GM19025 (cell line): Measurements from ENCODE around the gene ICE1.
A peak's percentile ranks its signal among the peaks of the same experiment; 100 is the strongest.
"Not testable (repeated sequence)": the region's sequence is repeated elsewhere in the genome, so short reads cannot be mapped to it uniquely, and the experiment has no call there.

ENCODE experiments used
- ATAC-seq: cut with Tn5 transposase; IDR thresholded peaks from one replicate; pipeline ENCODE4 v1.9.1; 2021; ENCODE audit warnings: mild to moderate bottlenecking, low read depth, moderate library complexity; ENCODE audit not compliant: unreplicated experiment

Gene ICE1

GRCh38 chr5:5395093-5395492, 27.4 kb upstream of the ICE1 start:
- not testable (repeated sequence) for ATAC-seq

DNA sequence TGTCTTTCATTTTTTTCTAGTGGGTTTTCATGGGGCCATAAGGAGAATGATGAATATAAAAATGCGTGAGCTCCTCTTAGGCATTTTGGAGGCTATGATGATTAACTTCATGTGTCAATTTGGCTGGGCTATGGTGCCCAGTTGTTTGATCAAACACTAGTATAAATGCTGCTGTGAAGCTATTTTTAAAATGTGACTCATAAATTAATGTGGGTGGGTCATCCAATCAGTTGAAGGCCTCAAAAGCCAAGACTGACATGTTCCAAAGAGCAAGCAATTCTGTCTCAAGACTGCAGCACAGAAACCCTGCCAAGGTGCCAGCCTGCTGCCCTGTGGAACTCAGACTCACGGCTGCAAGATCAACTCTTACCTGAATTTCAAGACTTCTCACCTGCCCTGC, 24.4 kb upstream of the ICE1 start:
- no peak for ATAC-seq

GRCh38 chr5:5401095-5401494, 21.4 kb upstream of the ICE1 start:
- ATAC-seq = no peak

DNA sequence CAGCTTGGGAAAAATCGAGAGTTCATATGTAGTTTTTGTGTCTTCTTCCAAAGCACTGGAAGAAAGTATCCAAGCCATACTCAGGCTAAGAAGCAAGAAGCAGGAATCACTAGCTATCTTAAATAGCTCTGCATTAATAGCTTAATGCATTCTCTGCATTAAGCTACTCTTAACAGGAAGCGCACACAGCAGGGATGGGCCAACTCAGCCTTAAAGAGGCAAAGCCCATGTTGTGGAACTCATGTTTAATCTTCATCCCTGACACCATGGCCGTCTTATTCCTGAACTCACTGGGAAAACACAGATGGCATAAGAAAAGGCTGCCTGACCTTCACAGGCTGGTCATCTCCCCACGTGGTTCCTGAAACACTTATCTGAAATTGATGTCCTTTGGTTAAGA, 18.7 kb upstream of the ICE1 start:
- ATAC-seq = no peak

DNA sequence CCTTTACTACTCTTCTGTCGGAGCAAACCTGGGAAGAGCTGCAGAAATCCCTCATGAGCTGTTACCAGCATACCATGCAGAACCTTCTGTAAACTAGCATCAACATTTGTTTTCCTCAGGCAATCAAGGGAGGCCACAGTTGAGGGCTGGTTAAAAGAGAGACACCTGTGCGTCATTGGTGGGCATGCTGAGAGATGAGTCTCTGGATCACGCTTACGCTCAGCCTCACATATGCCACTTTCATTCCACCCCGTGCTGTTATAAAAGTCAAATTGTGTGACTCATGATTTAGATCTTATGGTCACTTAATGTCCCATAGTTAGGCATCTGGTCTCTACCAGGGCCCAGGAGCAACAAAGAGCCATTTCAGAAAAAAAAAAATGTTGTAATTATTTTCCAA, 18.1 kb upstream of the ICE1 start:
- ATAC-seq = no peak

DNA sequence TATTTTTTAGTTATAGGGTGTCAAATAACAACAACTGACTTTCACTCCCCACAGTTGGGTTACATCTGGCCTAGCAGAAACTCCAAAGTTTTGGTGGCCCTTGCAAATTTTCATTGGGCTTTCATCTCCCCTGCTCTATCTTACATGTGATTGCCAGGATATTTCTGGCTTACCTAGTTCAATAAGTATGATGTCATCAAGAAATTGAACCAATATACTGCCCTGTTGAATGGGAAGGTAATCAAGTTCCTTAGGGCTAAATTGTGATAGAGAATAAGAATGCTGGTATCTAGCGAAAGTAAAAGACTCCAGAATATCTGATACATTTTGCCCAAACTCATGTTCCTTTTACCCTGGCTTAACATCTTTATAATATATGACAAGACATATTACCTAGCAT, 17.0 kb upstream of the ICE1 start:
- no peak for ATAC-seq

DNA sequence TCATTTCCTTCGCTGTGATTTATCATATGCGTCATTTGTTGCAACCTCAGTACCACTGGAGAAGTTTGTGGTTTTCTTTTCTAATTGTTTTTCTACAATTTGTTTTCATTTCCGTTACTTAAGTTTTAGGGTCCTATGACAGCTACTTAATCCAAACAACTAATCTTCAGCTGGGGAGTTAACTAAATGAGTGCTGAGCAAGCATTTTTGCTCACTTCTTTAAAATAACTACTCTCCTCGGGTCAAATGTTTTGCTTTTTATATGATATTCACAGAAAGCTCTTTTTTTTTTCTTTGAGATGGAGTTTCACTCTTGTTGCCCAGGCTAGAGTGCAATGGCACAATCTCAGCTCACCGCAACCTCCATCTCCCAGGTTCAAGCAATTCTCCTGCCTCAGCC, 14.6 kb upstream of the ICE1 start:
- ATAC-seq = no peak

DNA sequence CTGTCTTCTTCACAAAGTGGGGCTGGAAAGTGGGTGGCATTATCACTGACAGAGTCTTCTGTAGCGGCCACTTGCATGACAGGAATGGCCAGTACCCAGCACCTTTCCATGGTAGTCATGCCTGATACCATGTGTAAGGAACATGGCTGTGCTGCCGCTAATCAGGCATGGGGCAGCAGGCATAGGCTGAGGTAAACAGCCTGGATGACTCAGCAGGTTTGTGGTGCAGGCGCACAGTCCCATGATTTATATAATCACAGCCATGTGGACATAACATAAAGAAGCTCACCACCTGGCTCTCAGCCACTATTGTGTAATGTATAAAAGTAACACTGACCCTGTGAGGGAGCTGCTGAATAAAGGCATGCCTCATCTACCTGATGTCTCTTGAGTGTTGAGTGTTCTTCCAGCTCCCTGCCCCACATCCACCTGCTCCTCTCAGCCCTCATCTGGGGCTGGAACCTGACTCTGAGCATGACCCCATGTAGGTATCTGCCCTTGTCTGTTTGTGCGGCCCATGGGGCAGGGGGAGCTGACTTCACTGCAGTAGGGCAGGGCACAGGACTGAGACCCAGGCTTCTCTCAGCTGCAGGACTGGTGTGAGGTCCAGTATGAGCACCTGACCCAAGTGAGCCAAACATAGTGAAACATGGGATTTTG, 13.2 kb upstream of the ICE1 start:
- ATAC-seq = no peak

DNA sequence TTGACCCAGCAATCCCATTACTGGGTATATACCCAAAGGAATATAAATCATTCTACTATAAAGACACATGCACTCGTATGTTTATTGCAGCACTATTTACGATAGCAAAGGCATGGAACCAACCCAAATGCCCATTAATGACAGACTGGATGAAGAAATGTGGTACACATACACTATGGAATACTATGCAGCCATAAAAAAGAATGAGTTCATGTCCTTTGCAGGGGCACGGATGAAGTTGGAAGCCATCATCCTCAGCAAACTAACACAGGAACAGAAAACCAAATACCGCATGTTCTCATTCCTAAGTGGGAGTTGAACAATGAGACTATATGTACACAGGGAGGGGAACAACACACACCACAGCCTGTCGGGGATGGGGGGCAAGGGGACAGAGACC, 8.6 kb upstream of the ICE1 start:
- ATAC-seq = not testable (repeated sequence)

DNA sequence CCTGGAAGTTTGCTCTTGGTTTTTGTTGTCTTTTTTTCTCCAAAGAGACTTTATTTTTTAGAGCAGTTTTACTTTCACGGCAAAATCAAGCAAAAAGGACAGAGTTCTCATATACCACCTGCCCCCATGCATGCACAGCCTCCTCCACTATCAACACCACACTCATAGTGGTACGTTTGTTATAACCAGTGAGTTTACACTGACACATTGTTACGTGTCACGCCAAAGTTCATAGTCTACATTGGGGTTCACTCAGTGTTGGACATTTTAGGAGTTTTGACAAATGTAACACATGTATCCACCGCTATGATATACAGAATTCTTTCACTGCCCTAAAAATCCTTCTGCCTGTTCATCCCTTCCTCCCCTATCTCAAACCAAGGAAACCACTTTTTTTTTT, 7.5 kb upstream of the ICE1 start:
- ATAC-seq = no peak

GRCh38 chr5:5416733-5417132, 5.7 kb upstream of the ICE1 start:
- no peak for ATAC-seq

GRCh38 chr5:5418006-5418405, 4.5 kb upstream of the ICE1 start:
- no peak for ATAC-seq

DNA sequence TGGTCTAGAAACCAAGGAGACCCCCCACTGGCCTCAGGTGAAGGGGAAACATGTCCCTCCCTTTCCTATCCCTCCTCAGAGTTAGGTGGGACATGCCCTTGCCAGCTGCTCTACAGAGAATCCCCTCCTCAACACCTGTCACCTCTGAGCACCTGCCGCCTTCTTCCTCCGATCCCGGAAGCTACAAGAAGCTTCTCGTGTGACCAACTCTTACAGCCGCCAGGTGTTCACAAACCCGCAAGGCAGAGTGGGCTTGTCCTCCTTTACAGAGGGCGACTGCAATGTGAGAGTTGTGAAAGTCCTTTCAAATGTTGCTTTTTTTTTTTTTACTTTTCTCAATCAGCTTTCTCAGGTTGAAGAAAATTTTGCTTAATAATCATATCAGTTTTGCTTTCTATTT, 3.7 kb upstream of the ICE1 start:
- ATAC-seq = no peak

DNA sequence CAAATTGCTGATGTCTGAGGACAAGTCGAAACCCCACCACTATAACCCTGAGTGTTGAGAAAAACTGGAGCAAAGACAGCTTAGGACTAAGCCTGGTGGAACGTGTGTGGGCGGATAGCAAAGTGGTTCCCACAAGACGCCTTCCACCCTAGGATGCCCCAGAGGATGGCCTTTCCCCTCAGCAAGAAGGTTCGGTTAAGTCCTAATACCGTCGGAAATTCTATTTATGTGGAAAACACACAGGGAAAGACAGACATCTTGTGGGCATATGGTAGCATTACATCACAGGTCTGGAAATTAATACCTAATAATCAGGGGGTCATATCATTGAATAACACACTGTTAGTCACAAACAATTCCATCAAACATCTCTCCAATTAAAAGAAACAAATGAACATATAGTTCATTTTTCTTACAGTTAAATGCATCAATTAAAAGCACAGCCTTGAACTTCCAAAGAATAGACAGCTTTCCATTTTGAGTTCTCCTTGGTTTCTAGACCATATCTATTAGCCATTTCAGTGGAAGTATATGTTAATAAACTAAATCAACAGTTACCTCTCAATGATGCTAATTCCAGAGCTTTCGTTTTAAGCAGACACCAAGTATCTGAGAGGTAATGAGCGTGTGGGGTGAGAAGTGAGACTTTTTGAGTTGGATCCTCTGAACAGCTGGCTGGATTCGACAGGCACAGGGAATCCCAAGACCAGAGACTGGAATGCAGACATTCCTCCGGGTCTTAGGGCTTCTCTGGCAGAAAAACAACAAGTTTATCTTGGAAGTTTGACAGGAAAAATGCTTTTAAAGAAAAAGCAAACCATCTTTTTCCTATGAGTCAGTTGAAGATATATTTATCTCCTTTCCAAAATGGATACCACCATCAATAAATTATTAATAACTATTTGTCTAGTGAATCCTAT, 2.9 kb upstream of the ICE1 start:
- no peak for ATAC-seq

GRCh38 chr5:5420251-5420650, 2.2 kb upstream of the ICE1 start:
- ATAC-seq = no peak

GRCh38 chr5:5421149-5421960, 1.1 kb upstream of the ICE1 start:
- ATAC-seq = no peak

DNA sequence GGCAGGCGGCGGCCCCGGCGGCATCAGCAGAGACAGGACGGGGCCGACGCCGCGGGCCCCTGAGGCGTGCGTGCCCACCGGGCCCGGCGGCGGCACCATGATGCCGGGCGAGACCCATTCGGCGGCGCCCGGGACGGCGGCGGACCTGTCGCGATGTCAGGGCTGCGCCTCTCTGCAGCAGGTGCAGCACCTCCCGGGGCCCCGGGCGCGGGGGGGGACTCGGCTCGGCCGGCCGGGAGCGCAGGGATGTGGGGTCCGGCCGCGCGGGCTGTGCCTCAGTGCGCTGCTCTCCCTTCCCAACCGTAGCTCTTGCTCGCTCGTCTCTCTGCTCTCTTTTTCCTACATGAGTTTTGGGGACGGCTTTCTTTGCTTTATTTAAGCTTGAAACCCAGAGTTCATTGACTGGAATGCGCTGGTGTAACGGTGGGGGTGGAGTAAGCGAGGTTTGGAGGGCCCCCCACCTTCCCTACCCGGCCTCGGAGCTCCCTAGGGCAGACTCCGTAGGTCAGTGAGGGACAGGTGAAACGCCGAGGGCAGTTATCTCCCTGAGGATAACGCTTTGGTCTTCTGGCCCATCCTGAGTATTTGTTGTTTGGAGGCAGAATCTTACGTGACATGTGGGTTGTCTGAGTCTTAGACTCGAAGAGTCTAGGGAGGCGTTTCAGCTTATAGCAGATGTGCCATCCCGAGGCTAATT, 490 bp downstream of the ICE1 start:
- peak; percentile 14 for ATAC-seq

GRCh38 chr5:5423586-5423985, 1.1 kb downstream of the ICE1 start:
- no peak for ATAC-seq

GRCh38 chr5:5424736-5425135, 2.3 kb downstream of the ICE1 start:
- no peak for ATAC-seq

DNA sequence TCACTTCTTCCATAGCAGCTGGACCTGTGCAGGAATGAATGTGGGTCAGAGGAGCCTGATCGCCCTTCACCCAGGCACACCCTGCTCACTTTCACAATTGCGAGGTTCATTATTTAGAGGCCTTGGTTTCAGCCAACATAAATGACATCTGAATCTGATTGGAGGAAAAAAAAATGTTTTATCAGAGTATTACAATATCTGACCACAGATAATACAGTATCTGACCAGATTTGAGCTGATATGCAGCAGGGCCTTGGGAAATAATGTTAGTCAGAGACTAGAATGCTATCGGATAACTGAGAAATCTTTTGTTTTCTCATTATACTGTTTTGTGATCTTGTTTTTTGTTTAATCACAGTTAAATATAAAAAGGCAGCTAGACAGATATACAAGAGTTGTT, 7.7 kb downstream of the ICE1 start:
- ATAC-seq = no peak
